Sigmoid colon (tissue), 7 donors: ENCODE measurements around the gene TCP11. TPM values are rescaled to one million over a fixed set of nuclear protein-coding genes. Genes with fewer than 3 reads are reported as not detected.

ENCODE experiments used
- DNase-seq: peaks from one replicate; pipeline ENCODE4 v3.0.0-alpha.2; 2019
- H3K27ac ChIP-seq, 4 donors: fragments of 200-600 bp; sonication (generic); one replicate each; pipeline ENCODE4 v1.5.1; 2016 to 2019; ENCODE audit warnings: mild to moderate bottlenecking in 1 of 4
- H3K27me3 ChIP-seq, 3 donors: fragments of 200-600 bp; sonication (generic); one replicate each; pipeline ENCODE4 v1.5.1; 2019; ENCODE audit warnings: mild to moderate bottlenecking in 1 of 3
- H3K36me3 ChIP-seq, 4 donors: fragments of 200-600 bp; sonication (generic); one replicate each; pipeline ENCODE4 v1.5.1; 2016 to 2019
- H3K4me1 ChIP-seq, 4 donors: fragments of 200-600 bp; sonication (generic); one replicate each; pipeline ENCODE4 v1.5.1; 2017 to 2019
- H3K4me3 ChIP-seq, 4 donors: fragments of 200-600 bp; sonication (generic); one replicate each; pipeline ENCODE4 v1.5.1; 2017 to 2019; ENCODE audit warnings: mild to moderate bottlenecking in 2 of 4, moderate library complexity in 1 of 4
- H3K9me3 ChIP-seq, 4 donors: fragments of 200-600 bp in 3 of 4; sonication (generic) in 3 of 4; one replicate each; pipeline versions ENCODE4 v1.5.1 to v1.6.1; 2013 to 2019
- CTCF ChIP-seq, 4 experiments: fragments of 450-650 bp in 3 of 4; fragments of 200-600 bp in 1 of 4; IDR thresholded peaks; one replicate each; pipeline ENCODE4 v1.5.1; 2016 to 2019; ENCODE audit warnings: antibody characterized with exemption in 4 of 4, mild to moderate bottlenecking in 3 of 4, moderate library complexity in 2 of 4
- EP300 ChIP-seq, 4 donors: sonication (generic); formaldehyde crosslinking; IDR thresholded peaks; one replicate each; pipeline ENCODE4 v1.6.1; 2017; ENCODE audit warnings: antibody characterized with exemption in 4 of 4
- POLR2A ChIP-seq, 2 donors: fragments of 450-650 bp; IDR thresholded peaks; one replicate each; pipeline ENCODE4 v1.6.1; 2016; ENCODE audit warnings: antibody characterized with exemption in 2 of 2, mild to moderate bottlenecking in 2 of 2, moderate library complexity in 2 of 2
- POLR2AphosphoS5 ChIP-seq, 4 donors: sonication (generic); formaldehyde crosslinking; IDR thresholded peaks; one replicate each; pipeline ENCODE4 v1.6.1; 2017; ENCODE audit warnings: antibody characterized with exemption in 4 of 4
- WGBS, 2 donors: extraction: QIAGEN DNeasy Blood & Tissue Kit; methylation state at CpG; one replicate each; pipeline ENCODE4 v1.1.7; 2013; 5-methylcytosine and 5-hydroxymethylcytosine counted together
- intact Hi-C: fragments of 100-400 bp; cut with DNase I; formaldehyde crosslinking; loops from one replicate; pipeline ENCODE4 v1.15.1; 2023
- polyA plus RNA-seq, 3 donors: library from polyadenylated mRNA; stranded (reverse); fragments of 200-250 nt; gene quantifications; one replicate each; pipeline ENCODE4 v1.2.3, GENCODE V29; 2013
- total RNA-seq, 4 donors: library from RNA; depleted of rRNA; stranded (reverse); fragments of >200 nt; gene quantifications; one replicate each; pipeline ENCODE4 v1.1.0, GENCODE V29; 2016
- donor health status: healthy with polysubstance abuse.
- donor health status: Bipolar disorder and iron deficiency.
- donor health status: healthy.

The TCP11 gene
- total and polyA plus RNA-seq, 7 donors = 0.66 TPM; not detected in 6

GRCh38 chr6:35096129-35096862 lies 44.8 kb downstream of the TCP11 start:
- TF ChIP-seq POLR2AphosphoS5 (IDR thresholded peaks at IDR 0.05) (peak in 3 of 4 donors; percentile 2 to 37 (median 32)), EP300 (IDR thresholded peaks at IDR 0.05) (no peak), POLR2A (IDR thresholded peaks at IDR 0.05) (no peak), CTCF (IDR thresholded peaks at IDR 0.05) (no peak)
- DNase-seq = no peak
- 36 to 57% methylated on average over 4 of the region's 4 CpGs for WGBS, 2 donors
- no peak overlapping the region for H3K4me3 ChIP-seq
- no peaks in the 10 kb centered on the region for H3K27me3 ChIP-seq
- intact Hi-C loops = no loop called here
- H3K36me3 ChIP-seq = no peaks in the 10 kb centered on the region
- H3K4me1 ChIP-seq = peaks cover 0 to 44% (median 35%) of the 10 kb centered on the region in 4 donors
- peak overlapping the region; percentile 51 to 70 (median 60) for H3K27ac ChIP-seq
- H3K9me3 ChIP-seq = no peaks in the 10 kb centered on the region

- WGBS, 2 donors = 90 to 91% methylated on average over 4 of the region's 4 CpGs
- peak overlapping the region in 2 of 4 donors; percentile 80 to 82 for H3K27ac ChIP-seq
- intact Hi-C loops = loop anchor here (5.0 kb wide), 1 partner anchor 77 kb away; no protein-coding TSS in a partner anchor
- H3K4me1 ChIP-seq = peaks cover 0 to 66% (median 56%) of the 10 kb centered on the region in 4 donors
- H3K4me3 ChIP-seq = no peak overlapping the region
- no peak for DNase-seq
- H3K9me3 ChIP-seq = no peaks in the 10 kb centered on the region
- peaks cover 0 to 2% (median under 1%) of the 10 kb centered on the region in 4 donors for H3K36me3 ChIP-seq
- H3K27me3 ChIP-seq = no peaks in the 10 kb centered on the region
- TF ChIP-seq POLR2A (IDR thresholded peaks at IDR 0.05) = no peak
- TF ChIP-seq EP300 (IDR thresholded peaks at IDR 0.05) = no peak
- TF ChIP-seq POLR2AphosphoS5 (IDR thresholded peaks at IDR 0.05) = no peak
- TF ChIP-seq CTCF (IDR thresholded peaks at IDR 0.05) = no peak
These were observed 47.0 kb downstream of the TCP11 start for GRCh38 chr6:35094183-35094582.

GRCh38 chr6:35093783-35094182 lies 47.4 kb downstream of the TCP11 start:
- no peaks in the 10 kb centered on the region for H3K27me3 ChIP-seq
- peak overlapping the region in 2 of 4 donors; percentile 80 to 82 for H3K27ac ChIP-seq
- H3K9me3 ChIP-seq = no peaks in the 10 kb centered on the region
- H3K4me3 ChIP-seq = no peak overlapping the region
- intact Hi-C loops = loop anchor here (5.0 kb wide), 1 partner anchor 76 kb away; no protein-coding TSS in a partner anchor
- H3K36me3 ChIP-seq = peaks cover 1 to 6% (median 4%) of the 10 kb centered on the region in 4 donors
- TF ChIP-seq POLR2AphosphoS5 (IDR thresholded peaks at IDR 0.05) (peak in 2 of 4 donors; percentile 11), CTCF (IDR thresholded peaks at IDR 0.05) (no peak)
- peaks cover 0 to 70% (median 60%) of the 10 kb centered on the region in 4 donors for H3K4me1 ChIP-seq
- WGBS, 2 donors = 92 to 94% methylated on average over 6 of the region's 6 CpGs
- DNase-seq = no peak

GRCh38 chr6:35093118-35093445 lies 48.1 kb downstream of the TCP11 start:
- Histone ChIP-seq H3K27me3 (no peaks in the 10 kb centered on the region), H3K27ac (peak overlapping the region; percentile 67 to 82 (median 78)), H3K4me1 (peaks cover 0 to 77% (median 67%) of the 10 kb centered on the region in 4 donors), H3K36me3 (peaks cover 8 to 13% (median 11%) of the 10 kb centered on the region in 4 donors), H3K4me3 (no peak overlapping the region), H3K9me3 (no peaks in the 10 kb centered on the region)
- intact Hi-C loops = loop anchor here (5.0 kb wide), 1 partner anchor 76 kb away; no protein-coding TSS in a partner anchor
- WGBS, 2 donors = 65 to 78% methylated on average over 5 of the region's 5 CpGs
- TF ChIP-seq POLR2AphosphoS5 (IDR thresholded peaks at IDR 0.05) (no peak), EP300 (IDR thresholded peaks at IDR 0.05) (no peak), POLR2A (IDR thresholded peaks at IDR 0.05) (no peak), CTCF (IDR thresholded peaks at IDR 0.05) (no peak)
- no peak for DNase-seq
